Fibroblast of lung (primary cell): ENCODE data around the gene SNRPA.

Experiments
- EZH2 ChIP-seq: IDR thresholded peaks from 2 replicates; pipeline ENCODE4 v1.5.1; 2012; ENCODE audit warnings: low read length, control low read depth, mild to moderate bottlenecking; ENCODE audit errors: missing control alignments
- TF ChIP-seq, protein P1 (sequence below), 2 donors: IDR thresholded peaks in 1 of 2; conservative IDR thresholded peaks in 1 of 2; 1 replicate in 1 of 2; 2 replicates in 1 of 2; pipeline ENCODE4 v1.5.1; 2011 to 2012; ENCODE audit warnings: low read length in 2 of 2, control low read depth in 1 of 2, inconsistent platforms in 1 of 2, low read depth in 1 of 2, mild to moderate bottlenecking in 1 of 2

DNA sequence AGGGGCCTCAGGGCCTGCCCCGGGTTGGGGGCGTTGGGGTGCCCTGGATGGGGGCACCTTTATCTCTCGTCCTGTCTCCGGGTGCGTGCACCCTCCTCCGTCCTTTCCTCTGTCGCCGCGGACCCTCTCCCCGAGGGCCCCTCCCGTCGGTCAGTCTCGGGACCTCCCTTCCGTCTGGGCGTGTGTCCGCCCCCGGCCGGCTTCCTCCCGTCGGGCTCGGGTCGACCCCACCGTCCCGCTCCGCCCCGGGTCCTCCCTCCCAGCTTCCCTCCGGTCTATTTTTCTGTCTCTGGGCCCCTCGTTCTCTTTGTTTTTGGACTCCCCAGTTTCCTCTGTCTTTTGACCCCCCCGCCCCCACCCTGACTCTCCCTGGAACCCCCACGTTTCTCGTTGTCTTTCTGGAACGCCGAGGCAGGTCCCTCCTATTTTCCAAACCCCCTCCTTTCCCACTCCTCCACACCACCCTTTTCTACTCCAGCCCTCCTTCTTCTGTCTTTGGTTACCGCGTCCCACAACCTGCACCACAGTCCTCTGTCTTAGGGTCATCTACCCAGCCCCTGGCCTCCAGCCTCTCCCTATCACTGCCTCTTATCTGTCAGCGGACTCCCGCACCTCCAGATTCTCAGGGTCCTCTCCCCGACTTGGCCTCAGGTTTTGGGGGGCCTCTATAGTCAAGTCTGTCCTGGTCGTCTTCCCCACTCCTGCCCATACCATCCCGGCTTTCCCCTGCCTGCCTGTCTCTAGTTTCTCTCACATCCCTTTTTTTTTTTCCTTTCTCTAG lies 48.7 kb downstream of the SNRPA start:
- TF ChIP-seq, protein P1, sequence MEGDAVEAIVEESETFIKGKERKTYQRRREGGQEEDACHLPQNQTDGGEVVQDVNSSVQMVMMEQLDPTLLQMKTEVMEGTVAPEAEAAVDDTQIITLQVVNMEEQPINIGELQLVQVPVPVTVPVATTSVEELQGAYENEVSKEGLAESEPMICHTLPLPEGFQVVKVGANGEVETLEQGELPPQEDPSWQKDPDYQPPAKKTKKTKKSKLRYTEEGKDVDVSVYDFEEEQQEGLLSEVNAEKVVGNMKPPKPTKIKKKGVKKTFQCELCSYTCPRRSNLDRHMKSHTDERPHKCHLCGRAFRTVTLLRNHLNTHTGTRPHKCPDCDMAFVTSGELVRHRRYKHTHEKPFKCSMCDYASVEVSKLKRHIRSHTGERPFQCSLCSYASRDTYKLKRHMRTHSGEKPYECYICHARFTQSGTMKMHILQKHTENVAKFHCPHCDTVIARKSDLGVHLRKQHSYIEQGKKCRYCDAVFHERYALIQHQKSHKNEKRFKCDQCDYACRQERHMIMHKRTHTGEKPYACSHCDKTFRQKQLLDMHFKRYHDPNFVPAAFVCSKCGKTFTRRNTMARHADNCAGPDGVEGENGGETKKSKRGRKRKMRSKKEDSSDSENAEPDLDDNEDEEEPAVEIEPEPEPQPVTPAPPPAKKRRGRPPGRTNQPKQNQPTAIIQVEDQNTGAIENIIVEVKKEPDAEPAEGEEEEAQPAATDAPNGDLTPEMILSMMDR (conservative IDR thresholded peaks at IDR 0.05 in 1 of 2, IDR thresholded peaks at IDR 0.05 in 1 of 2; ENCODE audit: low read depth in 1 of 2, low read length in 2 of 2): no peak
- TF ChIP-seq EZH2: no peak
